ENCODE results near the gene TGFB3.

- TF ChIP-seq CTCF (IDR thresholded peaks at IDR 0.05) = no peak
- no peak for TF ChIP-seq POLR2AphosphoS5 (IDR thresholded peaks at IDR 0.05; ENCODE audit: insufficient read depth in 1 of 2, low read depth in 1 of 2)
Observed at GRCh38 chr14:75911883-75912282, 69.9 kb downstream of the TGFB3 start.

All from vagina (tissue), 2 donors.